Measurements from ENCODE around the gene CNTN5. TPM values are rescaled to one million over a fixed set of nuclear protein-coding genes. Genes with fewer than 3 reads are reported as not detected.

Gene CNTN5
- polyA plus RNA-seq, 1 donor from 2014 or later = 1.1 TPM

DNA sequence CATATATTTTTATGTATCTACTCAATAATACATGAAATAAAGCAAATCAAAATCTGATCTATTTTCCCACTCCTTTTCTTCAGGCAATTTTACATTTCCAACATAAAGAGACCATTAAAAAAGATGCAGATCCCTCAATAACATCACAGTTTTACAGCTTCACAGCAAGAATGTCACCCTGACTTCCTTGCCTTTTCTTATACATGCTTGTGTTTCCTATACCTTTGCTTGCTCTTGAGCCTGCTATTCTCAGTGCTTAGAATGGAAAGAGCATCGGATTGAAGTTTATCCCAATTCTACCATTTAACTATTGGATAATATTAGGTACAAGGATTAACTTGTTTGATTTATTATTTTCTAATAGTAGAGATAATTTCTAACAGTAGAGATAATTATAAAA is 176.7 kb downstream of the CNTN5 start:
- H3K36me3 ChIP-seq (ENCODE audit: insufficient read depth, low read length) = no peaks in the 10 kb centered on the region
- no peaks in the 10 kb centered on the region for H3K27me3 ChIP-seq (ENCODE audit: insufficient read depth, low read depth, low read length)
- H3K27ac ChIP-seq (ENCODE audit: low read length) = no peak overlapping the region
- no peak overlapping the region for H3K4me2 ChIP-seq (ENCODE audit: low read length)
- H2AFZ ChIP-seq (ENCODE audit: low read depth, low read length) = no peak overlapping the region
- no peak overlapping the region for H3K4me3 ChIP-seq (ENCODE audit: low read length)
- H4K20me1 ChIP-seq (ENCODE audit: insufficient read depth) = no peaks in the 10 kb centered on the region
- no peak for TF ChIP-seq CTCF (IDR thresholded peaks at IDR 0.05; ENCODE audit: poor library complexity, severe bottlenecking)
- no peak for TF ChIP-seq POLR2AphosphoS5 (IDR thresholded peaks at IDR 0.05)
- TF ChIP-seq SMC3 (conservative IDR thresholded peaks at IDR 0.05; ENCODE audit: poor library complexity) = no peak
- TF ChIP-seq RAD21 (conservative IDR thresholded peaks at IDR 0.05) = no peak
- TF ChIP-seq REST (IDR thresholded peaks at IDR 0.05; ENCODE audit: borderline replicate concordance) = no peak
- TF ChIP-seq TAF1 (IDR thresholded peaks at IDR 0.05; ENCODE audit: low read depth) = no peak
- TF ChIP-seq EP300 (conservative IDR thresholded peaks at IDR 0.05; ENCODE audit: poor library complexity, severe bottlenecking) = no peak
- no peak for TF ChIP-seq EZH2 (IDR thresholded peaks at IDR 0.05; ENCODE audit: borderline replicate concordance, insufficient read depth, low read length, poor library complexity, severe bottlenecking)
- no peak for TF ChIP-seq MXI1 (conservative IDR thresholded peaks at IDR 0.05; ENCODE audit: poor library complexity, severe bottlenecking)
- H3F3A ChIP-seq (ENCODE audit: insufficient read depth, low read length, poor library complexity, severe bottlenecking) = no peaks in the 10 kb centered on the region
- H3K9me2 ChIP-seq (ENCODE audit: insufficient read depth, low read length) = no peaks in the 10 kb centered on the region
- H3K9ac ChIP-seq (ENCODE audit: low read length) = no peak overlapping the region
- no peaks in the 10 kb centered on the region for H3K79me2 ChIP-seq (replicated peaks; ENCODE audit: insufficient read depth, low read length)
- H3K9me3 ChIP-seq (ENCODE audit: low read length) = no peaks in the 10 kb centered on the region

- H2AFZ ChIP-seq (ENCODE audit: low read depth, low read length) = no peak overlapping the region
- no peak overlapping the region for H3K4me3 ChIP-seq (ENCODE audit: low read length)
- no peak overlapping the region for H3K9ac ChIP-seq (ENCODE audit: low read length)
- no peaks in the 10 kb centered on the region for H4K20me1 ChIP-seq (ENCODE audit: insufficient read depth)
- no peaks in the 10 kb centered on the region for H3K9me2 ChIP-seq (ENCODE audit: insufficient read depth, low read length)
- TF ChIP-seq TAF1 (IDR thresholded peaks at IDR 0.05; ENCODE audit: low read depth) = no peak
- no peak for TF ChIP-seq MXI1 (conservative IDR thresholded peaks at IDR 0.05; ENCODE audit: poor library complexity, severe bottlenecking)
- no peak for TF ChIP-seq RAD21 (conservative IDR thresholded peaks at IDR 0.05)
- TF ChIP-seq EP300 (conservative IDR thresholded peaks at IDR 0.05; ENCODE audit: poor library complexity, severe bottlenecking) = no peak
- TF ChIP-seq EZH2 (IDR thresholded peaks at IDR 0.05; ENCODE audit: borderline replicate concordance, insufficient read depth, low read length, poor library complexity, severe bottlenecking) = no peak
- TF ChIP-seq POLR2AphosphoS5 (IDR thresholded peaks at IDR 0.05) = no peak
- TF ChIP-seq SMC3 (conservative IDR thresholded peaks at IDR 0.05; ENCODE audit: poor library complexity) = no peak
- TF ChIP-seq REST (IDR thresholded peaks at IDR 0.05; ENCODE audit: borderline replicate concordance) = no peak
- TF ChIP-seq CTCF (IDR thresholded peaks at IDR 0.05; ENCODE audit: poor library complexity, severe bottlenecking) = no peak
- H3K36me3 ChIP-seq (ENCODE audit: insufficient read depth, low read length) = no peaks in the 10 kb centered on the region
- no peaks in the 10 kb centered on the region for H3K27me3 ChIP-seq (ENCODE audit: insufficient read depth, low read depth, low read length)
- H3K79me2 ChIP-seq (replicated peaks; ENCODE audit: insufficient read depth, low read length) = no peaks in the 10 kb centered on the region
- no peak overlapping the region for H3K27ac ChIP-seq (ENCODE audit: low read length)
- no peak overlapping the region for H3K4me2 ChIP-seq (ENCODE audit: low read length)
- no peaks in the 10 kb centered on the region for H3F3A ChIP-seq (ENCODE audit: insufficient read depth, low read length, poor library complexity, severe bottlenecking)
- no peaks in the 10 kb centered on the region for H3K9me3 ChIP-seq (ENCODE audit: low read length)
Observed at GRCh38 chr11:99198215-99198614, 177.5 kb downstream of the CNTN5 start.
